Fibroblast of lung (primary cell): ENCODE measurements around the gene CD47.

ENCODE experiments used
- CTCF ChIP-seq, 2 donors: IDR thresholded peaks in 1 of 2; conservative IDR thresholded peaks in 1 of 2; 1 replicate in 1 of 2; 2 replicates in 1 of 2; pipeline ENCODE4 v1.5.1; 2011 to 2012; ENCODE audit warnings: low read length in 2 of 2, control low read depth in 1 of 2, inconsistent platforms in 1 of 2, low read depth in 1 of 2, mild to moderate bottlenecking in 1 of 2
- EZH2 ChIP-seq: IDR thresholded peaks from 2 replicates; pipeline ENCODE4 v1.5.1; 2012; ENCODE audit warnings: low read length, control low read depth, mild to moderate bottlenecking; ENCODE audit errors: missing control alignments

- TF ChIP-seq EZH2 (no peak), CTCF (conservative IDR thresholded peaks at IDR 0.05 in 1 of 2, IDR thresholded peaks at IDR 0.05 in 1 of 2; ENCODE audit: low read depth in 1 of 2, low read length in 2 of 2) (no peak)
These were observed 35.9 kb downstream of the CD47 start for GRCh38 chr3:108054935-108055334.
